Measurements from ENCODE around the gene CACNA1C.

GRCh38 chr12:2083008-2083407 is 30.2 kb downstream of the CACNA1C start:
- TF ChIP-seq CTCF (IDR thresholded peaks at IDR 0.05; ENCODE audit: borderline replicate concordance, extremely low read depth, low read length, poor library complexity, severe bottlenecking) (no peak), EZH2 (IDR thresholded peaks at IDR 0.05; ENCODE audit: borderline replicate concordance, low read depth, low read length, severe bottlenecking) (no peak)

All from DND-41 (cell line).